GM12873 (cell line): Measurements from ENCODE around the gene LMNTD2.

Experiments used
- TF ChIP-seq, protein P1 (sequence below): IDR thresholded peaks from 2 replicates; pipeline ENCODE4 v1.5.1; 2012; ENCODE audit warnings: low read depth, mild to moderate bottlenecking, moderate library complexity, low read length, control low read depth; ENCODE audit not compliant: insufficient read depth; ENCODE audit errors: missing control alignments

LMNTD2 gene

DNA sequence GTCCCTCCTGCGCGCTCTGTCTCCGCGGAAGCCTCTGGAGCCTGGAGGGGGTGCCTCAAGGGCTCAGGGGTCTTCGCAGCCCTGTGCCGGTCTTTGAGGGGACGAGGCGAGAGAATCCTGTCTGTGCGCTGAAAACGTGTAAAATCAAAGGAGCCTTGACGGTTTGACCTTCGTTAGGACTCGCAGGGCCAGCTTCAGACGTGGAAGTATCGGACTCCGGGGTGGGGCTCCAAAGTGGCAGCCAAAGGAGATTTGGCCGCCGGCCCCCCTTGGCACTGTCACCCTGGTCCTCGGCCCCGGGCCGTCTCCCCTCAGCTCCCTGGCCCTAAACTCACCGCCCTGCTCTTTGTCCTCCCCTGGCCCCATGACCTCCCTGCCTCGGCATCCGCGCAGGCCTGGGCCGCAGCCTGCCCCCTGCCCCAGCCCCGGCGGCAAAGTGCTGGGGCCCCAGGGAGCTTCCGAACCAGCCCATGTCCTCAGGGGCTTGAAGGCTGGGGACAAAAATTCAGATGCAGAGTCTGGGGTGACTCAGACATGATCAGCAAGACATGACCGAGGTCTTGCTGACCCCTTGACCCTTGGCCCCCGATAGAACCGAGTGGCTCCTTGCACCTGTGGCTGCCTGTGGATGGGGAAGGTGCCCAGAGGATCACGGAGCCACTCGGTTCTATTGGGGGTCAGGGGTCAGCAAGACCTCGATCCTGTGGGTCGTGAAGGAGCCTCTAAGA, 8.8 kb upstream of the LMNTD2 start:
- TF ChIP-seq, protein P1, sequence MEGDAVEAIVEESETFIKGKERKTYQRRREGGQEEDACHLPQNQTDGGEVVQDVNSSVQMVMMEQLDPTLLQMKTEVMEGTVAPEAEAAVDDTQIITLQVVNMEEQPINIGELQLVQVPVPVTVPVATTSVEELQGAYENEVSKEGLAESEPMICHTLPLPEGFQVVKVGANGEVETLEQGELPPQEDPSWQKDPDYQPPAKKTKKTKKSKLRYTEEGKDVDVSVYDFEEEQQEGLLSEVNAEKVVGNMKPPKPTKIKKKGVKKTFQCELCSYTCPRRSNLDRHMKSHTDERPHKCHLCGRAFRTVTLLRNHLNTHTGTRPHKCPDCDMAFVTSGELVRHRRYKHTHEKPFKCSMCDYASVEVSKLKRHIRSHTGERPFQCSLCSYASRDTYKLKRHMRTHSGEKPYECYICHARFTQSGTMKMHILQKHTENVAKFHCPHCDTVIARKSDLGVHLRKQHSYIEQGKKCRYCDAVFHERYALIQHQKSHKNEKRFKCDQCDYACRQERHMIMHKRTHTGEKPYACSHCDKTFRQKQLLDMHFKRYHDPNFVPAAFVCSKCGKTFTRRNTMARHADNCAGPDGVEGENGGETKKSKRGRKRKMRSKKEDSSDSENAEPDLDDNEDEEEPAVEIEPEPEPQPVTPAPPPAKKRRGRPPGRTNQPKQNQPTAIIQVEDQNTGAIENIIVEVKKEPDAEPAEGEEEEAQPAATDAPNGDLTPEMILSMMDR, result no peak

DNA sequence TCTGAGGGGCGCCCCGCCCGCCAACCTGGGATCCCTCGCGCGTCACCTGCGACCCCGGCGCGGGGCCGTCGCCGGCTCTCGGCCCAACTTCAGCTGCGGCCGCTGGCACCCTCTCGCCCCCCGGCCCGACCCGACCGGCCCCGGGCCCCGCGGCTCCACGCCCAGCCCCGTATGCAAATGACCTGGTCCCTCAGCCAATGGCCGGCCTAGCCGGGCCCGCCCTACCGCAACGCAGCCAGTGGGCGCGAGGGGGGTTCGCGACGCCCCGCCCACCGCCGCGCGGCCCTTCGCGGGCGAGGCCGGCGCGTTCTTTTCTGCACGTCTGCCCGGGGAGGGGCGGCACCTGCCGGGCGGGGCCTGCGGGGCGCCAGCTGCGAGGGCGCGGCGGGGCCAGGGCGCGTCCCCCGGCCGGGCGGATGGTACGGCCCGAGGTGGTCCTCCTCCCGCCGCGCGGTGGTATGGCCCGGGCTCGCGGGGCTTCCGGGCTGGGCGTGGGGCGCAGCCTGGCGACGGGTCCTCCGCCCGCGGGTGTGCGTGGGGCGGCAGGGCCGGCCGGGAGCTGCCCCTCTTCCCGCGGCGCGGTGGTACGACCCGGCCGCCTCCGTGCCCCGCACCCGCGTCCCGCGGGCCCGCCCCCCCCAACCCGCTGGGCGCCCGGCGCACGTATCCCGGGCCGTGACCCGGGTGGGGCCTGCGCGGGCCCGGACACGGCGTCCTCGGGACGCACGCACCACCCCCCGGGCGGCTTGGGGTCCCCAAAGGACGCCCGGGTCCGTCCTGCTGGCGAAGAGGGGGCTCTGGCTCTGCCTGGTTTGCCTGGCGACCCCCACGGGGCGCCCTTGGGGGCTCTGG, 8.0 kb upstream of the LMNTD2 start:
- TF ChIP-seq, protein P1, result no peak

DNA sequence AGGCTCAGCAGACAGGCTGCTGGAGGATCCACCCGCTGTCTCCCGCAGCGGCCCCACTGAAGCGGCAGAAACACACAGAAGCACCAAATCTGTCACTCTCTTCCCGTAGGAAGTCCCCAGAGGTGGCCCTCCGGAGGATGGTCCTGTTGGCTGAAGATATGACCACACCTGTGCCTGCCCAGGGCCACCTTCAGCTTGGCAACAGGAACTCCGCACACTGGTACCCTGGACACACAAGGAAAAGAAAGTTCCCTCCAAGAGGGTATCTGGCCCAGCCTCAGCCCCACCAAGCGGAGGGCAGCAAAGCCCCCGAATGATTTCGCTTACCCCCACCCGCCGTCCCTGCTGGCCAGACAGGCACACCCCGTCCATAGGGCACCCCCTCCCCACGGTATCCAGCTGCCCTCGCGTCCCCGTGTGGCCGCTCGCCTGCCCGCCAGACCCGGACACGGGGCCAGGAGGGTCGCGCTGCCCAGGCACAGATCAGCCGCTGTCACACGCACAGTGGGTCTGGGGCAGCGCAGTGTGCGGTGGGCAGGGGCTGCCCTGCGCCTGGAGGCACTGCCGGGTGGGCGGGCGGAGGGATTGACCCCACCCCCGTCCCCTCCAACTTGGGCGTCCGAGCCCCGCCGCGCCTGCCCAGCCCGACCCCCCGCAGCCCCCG, 7.2 kb upstream of the LMNTD2 start:
- TF ChIP-seq, protein P1, result no peak

- TF ChIP-seq, protein P1, result no peak
Measured at GRCh38 chr11:567011-567628, 6.6 kb upstream of the LMNTD2 start.

- TF ChIP-seq, protein P1, result no peak
Measured at GRCh38 chr11:565921-566509, 5.5 kb upstream of the LMNTD2 start.

GRCh38 chr11:563812-564578, 3.5 kb upstream of the LMNTD2 start:
- TF ChIP-seq, protein P1, result no peak
